Tibial nerve (tissue), 3 donors: ENCODE measurements around the gene SLC35D1.

Experiments
- POLR2A ChIP-seq, 2 donors: fragments of 450-650 bp; IDR thresholded peaks; one replicate each; pipeline ENCODE4 v1.6.1; 2017; ENCODE audit warnings: antibody characterized with exemption in 2 of 2, mild to moderate bottlenecking in 2 of 2, moderate library complexity in 2 of 2
- TF ChIP-seq, protein P1 (sequence below), 5 experiments: fragments of 200-600 bp in 3 of 5; fragments of 450-650 bp in 2 of 5; sonication (generic) in 3 of 5; IDR thresholded peaks; one replicate each; pipeline ENCODE4 v1.5.1; 2016 to 2019; ENCODE audit warnings: antibody characterized with exemption in 5 of 5, mild to moderate bottlenecking in 3 of 5, moderate library complexity in 2 of 5

DNA sequence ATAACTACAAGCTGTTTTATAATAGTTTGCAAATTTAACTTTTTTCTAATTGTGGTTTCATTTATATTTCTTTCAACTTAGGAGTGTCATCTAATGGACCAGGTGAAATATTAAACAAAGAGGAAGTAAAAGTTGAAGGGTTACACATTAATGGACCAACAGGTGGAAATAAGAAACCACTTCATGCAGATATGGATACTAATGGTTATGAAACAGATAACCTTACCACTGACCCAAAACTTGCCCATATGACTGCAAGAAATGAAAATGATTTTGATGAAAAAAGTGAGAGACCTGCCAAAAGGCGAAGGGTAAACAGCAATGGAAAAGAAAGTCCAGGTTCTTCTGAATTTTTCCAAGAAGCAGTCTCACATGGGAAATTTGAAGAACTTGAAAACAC lies 69.5 kb downstream of the SLC35D1 start:
- TF ChIP-seq, protein P1, sequence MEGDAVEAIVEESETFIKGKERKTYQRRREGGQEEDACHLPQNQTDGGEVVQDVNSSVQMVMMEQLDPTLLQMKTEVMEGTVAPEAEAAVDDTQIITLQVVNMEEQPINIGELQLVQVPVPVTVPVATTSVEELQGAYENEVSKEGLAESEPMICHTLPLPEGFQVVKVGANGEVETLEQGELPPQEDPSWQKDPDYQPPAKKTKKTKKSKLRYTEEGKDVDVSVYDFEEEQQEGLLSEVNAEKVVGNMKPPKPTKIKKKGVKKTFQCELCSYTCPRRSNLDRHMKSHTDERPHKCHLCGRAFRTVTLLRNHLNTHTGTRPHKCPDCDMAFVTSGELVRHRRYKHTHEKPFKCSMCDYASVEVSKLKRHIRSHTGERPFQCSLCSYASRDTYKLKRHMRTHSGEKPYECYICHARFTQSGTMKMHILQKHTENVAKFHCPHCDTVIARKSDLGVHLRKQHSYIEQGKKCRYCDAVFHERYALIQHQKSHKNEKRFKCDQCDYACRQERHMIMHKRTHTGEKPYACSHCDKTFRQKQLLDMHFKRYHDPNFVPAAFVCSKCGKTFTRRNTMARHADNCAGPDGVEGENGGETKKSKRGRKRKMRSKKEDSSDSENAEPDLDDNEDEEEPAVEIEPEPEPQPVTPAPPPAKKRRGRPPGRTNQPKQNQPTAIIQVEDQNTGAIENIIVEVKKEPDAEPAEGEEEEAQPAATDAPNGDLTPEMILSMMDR (IDR thresholded peaks at IDR 0.05), result no peak
- no peak for TF ChIP-seq POLR2A (IDR thresholded peaks at IDR 0.05)
